Activated T-cell treated with anti-CD3 and anti-CD28 coated beads, Interleukin-2, amount 50 U/mL, for 72 hours (primary cell): ENCODE results near the gene OPCML. TPM values are rescaled to one million over a fixed set of nuclear protein-coding genes. Genes with fewer than 3 reads are reported as not detected.

Source experiments
- ATAC-seq, 2 donors: fragments of 150-1000 bp; cut with Tn5 transposase; replicated peaks in 1 of 2; 2 replicates each; pipeline ENCODE4 v1.10.0; 2021; ENCODE audit warnings: moderate library complexity in 2 of 2, mild to moderate bottlenecking in 1 of 2
- DNase-seq, 2 donors: peaks; one replicate each; pipeline ENCODE4 v3.0.0; 2021 to 2022; ENCODE audit warnings: mixed read lengths in 1 of 2
- H3K27ac Mint-ChIP-seq: one replicate; pipeline ENCODE4 v1.8.0; 2022; ENCODE audit warnings: mild to moderate bottlenecking, moderate library complexity, mixed read lengths
- H3K27me3 Mint-ChIP-seq: one replicate; pipeline ENCODE4 v1.8.0; 2022; ENCODE audit warnings: low read depth, mixed read lengths
- H3K36me3 Mint-ChIP-seq, 2 donors: one replicate each; pipeline ENCODE4 v1.8.0; 2022; ENCODE audit warnings: mixed read lengths in 2 of 2, mild to moderate bottlenecking in 1 of 2; ENCODE audit not compliant: insufficient read depth in 2 of 2
- H3K4me1 Mint-ChIP-seq: one replicate; pipeline ENCODE4 v1.8.0; 2022; ENCODE audit warnings: low read depth, mixed read lengths
- H3K4me3 Mint-ChIP-seq, 2 donors: one replicate each; pipeline ENCODE4 v1.8.0; 2022; ENCODE audit warnings: mild to moderate bottlenecking in 2 of 2, mixed read lengths in 2 of 2, moderate library complexity in 2 of 2
- H3K9me3 Mint-ChIP-seq, 2 donors: one replicate each; pipeline ENCODE4 v1.8.0; 2022; ENCODE audit warnings: mixed read lengths in 2 of 2
- total RNA-seq, 2 donors: library from RNA; stranded (reverse); gene quantifications; one replicate each; pipeline ENCODE4 v1.2.3, GENCODE V29; 2022

OPCML gene
- total RNA-seq, 2 donors from 2014 or later: not detected

DNA sequence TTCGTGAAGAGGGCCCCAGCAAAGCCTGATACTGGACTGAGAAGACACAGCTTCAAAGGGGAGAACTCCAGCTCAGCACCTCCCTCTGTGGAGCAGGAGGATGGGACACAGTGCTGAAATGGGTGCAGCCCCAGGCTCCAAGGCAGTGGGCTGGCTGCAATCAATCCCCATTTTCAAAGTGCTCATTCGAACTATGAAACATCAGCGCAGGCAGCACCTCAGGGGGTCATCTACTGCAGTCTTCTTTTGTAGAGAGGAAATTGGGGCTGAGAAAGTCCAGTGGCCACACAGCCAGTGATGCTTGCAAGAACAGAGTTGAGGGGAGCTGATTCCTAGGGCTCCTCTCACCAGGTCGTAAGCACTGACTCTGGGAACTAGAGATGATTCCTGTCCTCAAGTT lies 25.1 kb downstream of the OPCML start:
- Mint-ChIP-seq H3K9me3 (peaks cover 0 to 2% of the 10 kb centered on the region in 2 donors), H3K36me3 (no peaks in the 10 kb centered on the region), H3K27ac (no peak overlapping the region), H3K4me1 (no peaks in the 10 kb centered on the region), H3K4me3 (no peak overlapping the region), H3K27me3 (peaks cover 7% of the 10 kb centered on the region)
- ATAC-seq (no peak), DNase-seq (no peak)

GRCh38 chr11:133506551-133507094 lies 25.7 kb downstream of the OPCML start:
- H3K27ac Mint-ChIP-seq: no peak overlapping the region
- DNase-seq (no peak), ATAC-seq (no peak)
- no peak overlapping the region for H3K4me3 Mint-ChIP-seq
- H3K9me3 Mint-ChIP-seq: peaks cover 0 to 2% of the 10 kb centered on the region in 2 donors
- no peaks in the 10 kb centered on the region for H3K36me3 Mint-ChIP-seq
- no peaks in the 10 kb centered on the region for H3K4me1 Mint-ChIP-seq
- H3K27me3 Mint-ChIP-seq: peaks cover 5% of the 10 kb centered on the region

GRCh38 chr11:133506023-133506422 lies 26.3 kb downstream of the OPCML start:
- Mint-ChIP-seq H3K27ac (no peak overlapping the region), H3K36me3 (no peaks in the 10 kb centered on the region), H3K9me3 (no peaks in the 10 kb centered on the region), H3K4me3 (no peak overlapping the region), H3K4me1 (no peaks in the 10 kb centered on the region), H3K27me3 (no peaks in the 10 kb centered on the region)
- DNase-seq (no peak), ATAC-seq (no peak)

GRCh38 chr11:133504906-133505305 lies 27.4 kb downstream of the OPCML start:
- Mint-ChIP-seq H3K27me3 (no peaks in the 10 kb centered on the region), H3K4me1 (no peaks in the 10 kb centered on the region), H3K36me3 (no peaks in the 10 kb centered on the region), H3K4me3 (no peak overlapping the region), H3K9me3 (no peaks in the 10 kb centered on the region), H3K27ac (no peak overlapping the region)
- no peak for ATAC-seq
- DNase-seq: no peak

- H3K27ac Mint-ChIP-seq: no peak overlapping the region
- H3K27me3 Mint-ChIP-seq: no peaks in the 10 kb centered on the region
- no peak for DNase-seq
- no peak for ATAC-seq
- peaks cover 0 to 1% of the 10 kb centered on the region in 2 donors for H3K9me3 Mint-ChIP-seq
- H3K4me1 Mint-ChIP-seq: no peaks in the 10 kb centered on the region
- no peak overlapping the region for H3K4me3 Mint-ChIP-seq
- no peaks in the 10 kb centered on the region for H3K36me3 Mint-ChIP-seq
Measured at GRCh38 chr11:133503776-133504175, 28.5 kb downstream of the OPCML start.

- Mint-ChIP-seq H3K27me3 (no peaks in the 10 kb centered on the region), H3K36me3 (no peaks in the 10 kb centered on the region)
Measured at GRCh38 chr11:133503236-133503635, 29.1 kb downstream of the OPCML start.

DNA sequence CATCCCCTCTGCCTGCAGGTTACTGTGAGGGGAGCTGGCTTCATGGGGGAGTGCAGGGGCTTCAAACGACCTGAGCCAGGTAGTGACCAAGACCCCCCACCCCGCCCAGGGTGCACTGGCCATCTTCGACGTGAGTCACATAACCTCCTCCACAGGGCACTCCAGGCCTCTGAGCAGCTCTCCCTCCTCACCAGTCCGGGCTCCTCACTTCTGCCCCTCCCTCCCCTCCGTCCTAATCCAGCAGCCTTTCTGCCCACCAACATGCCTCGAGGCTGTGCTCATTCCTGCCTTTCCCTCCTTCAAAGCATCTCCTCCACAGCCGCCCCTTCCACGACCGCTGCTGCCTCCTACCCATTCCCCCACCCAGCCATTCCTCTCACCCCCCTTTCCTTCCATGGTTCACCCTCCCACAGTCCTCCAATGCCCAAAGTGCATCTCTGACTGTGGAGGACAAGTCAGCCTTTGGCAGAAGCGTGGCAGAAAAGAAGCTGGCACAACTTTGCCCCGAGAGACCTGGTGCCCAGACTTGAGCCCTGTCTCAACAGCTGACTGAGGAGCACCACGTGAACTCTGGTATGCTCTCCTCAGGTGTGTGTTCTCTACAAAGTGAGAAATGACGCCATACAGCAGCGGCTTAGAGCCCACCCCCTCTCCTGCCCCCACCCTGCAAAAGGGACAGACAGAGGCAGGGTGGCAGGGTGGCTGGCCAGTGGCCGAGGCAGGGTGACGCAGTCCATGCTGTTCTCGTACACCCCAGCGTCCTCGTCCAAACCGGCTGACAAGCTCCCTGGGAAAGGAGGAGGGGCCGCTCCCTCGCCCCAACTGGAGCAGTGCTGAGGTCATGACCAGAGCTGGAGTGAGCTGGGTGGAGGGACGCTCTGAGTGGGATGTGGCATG lies 30.4 kb downstream of the OPCML start:
- Mint-ChIP-seq H3K4me3 (no peak overlapping the region), H3K27me3 (no peaks in the 10 kb centered on the region), H3K36me3 (no peaks in the 10 kb centered on the region), H3K27ac (no peak overlapping the region), H3K4me1 (no peaks in the 10 kb centered on the region), H3K9me3 (peaks cover 0 to 1% of the 10 kb centered on the region in 2 donors)
- no peak for DNase-seq
- no peak for ATAC-seq

More at GRCh38 chr11:133503236-133503635, 29.1 kb downstream of the OPCML start:
- no peak for ATAC-seq
- no peak overlapping the region for H3K27ac Mint-ChIP-seq
- peaks cover 0 to 1% of the 10 kb centered on the region in 2 donors for H3K9me3 Mint-ChIP-seq
- H3K4me1 Mint-ChIP-seq: no peaks in the 10 kb centered on the region
- DNase-seq: no peak
- no peak overlapping the region for H3K4me3 Mint-ChIP-seq

- no peak overlapping the region for H3K4me3 Mint-ChIP-seq
- ATAC-seq (no peak), DNase-seq (no peak)
- no peaks in the 10 kb centered on the region for H3K36me3 Mint-ChIP-seq
- no peaks in the 10 kb centered on the region for H3K4me1 Mint-ChIP-seq
- no peaks in the 10 kb centered on the region for H3K27me3 Mint-ChIP-seq
- no peak overlapping the region for H3K27ac Mint-ChIP-seq
- peaks cover 0 to 1% of the 10 kb centered on the region in 2 donors for H3K9me3 Mint-ChIP-seq
Measured at GRCh38 chr11:133500936-133501335, 31.4 kb downstream of the OPCML start.

GRCh38 chr11:133500435-133500834 lies 31.9 kb downstream of the OPCML start:
- peaks cover 1 to 2% of the 10 kb centered on the region in 2 donors for H3K9me3 Mint-ChIP-seq
- DNase-seq (no peak), ATAC-seq (no peak)
- no peaks in the 10 kb centered on the region for H3K36me3 Mint-ChIP-seq
- H3K27ac Mint-ChIP-seq: no peak overlapping the region
- H3K4me1 Mint-ChIP-seq: no peaks in the 10 kb centered on the region
- no peak overlapping the region for H3K4me3 Mint-ChIP-seq
- no peaks in the 10 kb centered on the region for H3K27me3 Mint-ChIP-seq

DNA sequence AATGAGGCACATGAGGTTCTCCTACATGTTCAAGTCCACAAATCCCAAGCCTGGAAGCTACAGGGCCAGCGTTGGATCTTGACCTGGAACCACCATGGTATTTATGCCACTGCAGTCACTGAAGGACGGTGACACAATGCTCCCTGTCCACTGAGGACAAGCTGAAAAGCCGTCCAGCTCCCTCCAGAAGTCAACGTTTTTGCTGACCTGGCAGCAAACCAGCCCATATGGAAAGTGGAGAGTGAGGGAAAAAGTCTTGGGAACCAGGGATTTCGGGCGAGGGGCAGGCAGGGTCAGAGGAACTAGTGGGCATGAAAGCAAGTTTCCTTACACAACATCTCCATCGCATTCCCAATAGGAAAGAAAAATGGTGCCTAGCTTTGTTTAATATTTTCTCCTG lies 33.3 kb downstream of the OPCML start:
- peaks cover 1 to 5% of the 10 kb centered on the region in 2 donors for H3K9me3 Mint-ChIP-seq
- DNase-seq (no peak), ATAC-seq (no peak)
- no peak overlapping the region for H3K27ac Mint-ChIP-seq
- H3K27me3 Mint-ChIP-seq: no peaks in the 10 kb centered on the region
- no peaks in the 10 kb centered on the region for H3K36me3 Mint-ChIP-seq
- no peaks in the 10 kb centered on the region for H3K4me1 Mint-ChIP-seq
- no peak overlapping the region for H3K4me3 Mint-ChIP-seq

DNA sequence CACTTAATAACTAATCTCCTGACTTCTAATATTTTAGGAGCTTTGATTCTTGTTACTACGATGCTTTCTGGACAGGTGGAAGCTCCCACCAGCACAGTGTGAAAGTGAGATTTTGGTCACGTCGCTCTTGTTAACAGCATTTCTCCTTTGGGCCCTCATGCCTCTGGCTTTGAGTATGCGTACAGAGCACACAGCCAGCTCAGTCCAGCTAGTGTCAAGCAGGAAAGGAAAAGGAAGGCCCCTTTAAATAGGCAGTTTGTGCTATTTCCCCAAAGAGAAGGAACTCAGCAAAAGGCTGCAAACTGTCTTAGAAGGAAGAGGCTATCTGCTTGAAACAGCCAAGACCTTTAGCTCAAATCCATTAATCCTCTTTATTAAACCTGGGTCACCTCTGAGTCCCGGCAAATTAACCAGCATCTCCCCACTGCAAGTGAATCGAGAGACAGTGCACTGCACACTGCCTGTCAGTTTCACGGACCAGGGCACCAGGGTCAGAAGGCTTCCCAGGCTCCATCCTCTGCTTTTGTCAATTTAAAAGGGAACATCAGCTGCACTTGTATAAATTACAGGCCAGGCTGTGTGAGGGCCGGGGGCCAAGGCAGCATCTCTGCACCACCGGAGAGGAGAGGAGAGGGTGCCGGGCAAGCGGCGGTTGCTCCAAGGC lies 34.7 kb downstream of the OPCML start:
- ATAC-seq: no peak
- Mint-ChIP-seq H3K27me3 (no peaks in the 10 kb centered on the region), H3K9me3 (peaks cover 1 to 5% of the 10 kb centered on the region in 2 donors), H3K4me3 (no peak overlapping the region), H3K36me3 (no peaks in the 10 kb centered on the region), H3K4me1 (no peaks in the 10 kb centered on the region), H3K27ac (no peak overlapping the region)
- DNase-seq: no peak

GRCh38 chr11:133492895-133493294 lies 39.4 kb downstream of the OPCML start:
- DNase-seq (no peak), ATAC-seq (no peak)
- no peak overlapping the region for H3K4me3 Mint-ChIP-seq
- H3K4me1 Mint-ChIP-seq: no peaks in the 10 kb centered on the region
- no peaks in the 10 kb centered on the region for H3K27me3 Mint-ChIP-seq
- H3K27ac Mint-ChIP-seq: no peak overlapping the region
- no peaks in the 10 kb centered on the region for H3K36me3 Mint-ChIP-seq
- peaks cover 3 to 7% of the 10 kb centered on the region in 2 donors for H3K9me3 Mint-ChIP-seq

GRCh38 chr11:133491680-133492383 lies 40.5 kb downstream of the OPCML start:
- Mint-ChIP-seq H3K36me3 (no peaks in the 10 kb centered on the region), H3K4me1 (no peaks in the 10 kb centered on the region), H3K27me3 (no peaks in the 10 kb centered on the region), H3K27ac (no peak overlapping the region), H3K4me3 (no peak overlapping the region), H3K9me3 (peaks cover 5 to 9% of the 10 kb centered on the region in 2 donors)
- no peak for DNase-seq
- ATAC-seq: no peak
